ENCODE data around the gene AEBP1.
A peak's percentile ranks its signal among the peaks of the same experiment; 100 is the strongest.

AEBP1 gene

GRCh38 chr7:44142028-44142427 lies 37.9 kb downstream of the AEBP1 start:
- DNase-seq (ENCODE audit: low read depth): no peak

GRCh38 chr7:44143646-44144250 lies 39.6 kb downstream of the AEBP1 start:
- no peak for DNase-seq (ENCODE audit: low read depth)

- DNase-seq (ENCODE audit: low read depth): no peak
Measured at GRCh38 chr7:44144426-44144967, 40.4 kb downstream of the AEBP1 start.

- no peak for DNase-seq (ENCODE audit: low read depth)
Measured at GRCh38 chr7:44144968-44145478, 40.9 kb downstream of the AEBP1 start.

GRCh38 chr7:44145479-44145968 lies 41.4 kb downstream of the AEBP1 start:
- DNase-seq (ENCODE audit: low read depth): peak; percentile 36

GRCh38 chr7:44145969-44146911 lies 42.1 kb downstream of the AEBP1 start:
- peak; percentile 41 for DNase-seq (ENCODE audit: low read depth)

- no peak for DNase-seq (ENCODE audit: low read depth)
Measured at GRCh38 chr7:44147026-44147991, 43.2 kb downstream of the AEBP1 start.

- no peak for DNase-seq (ENCODE audit: low read depth)
Measured at GRCh38 chr7:44148166-44148565, 44.0 kb downstream of the AEBP1 start.

- DNase-seq (ENCODE audit: low read depth): no peak
Measured at GRCh38 chr7:44148961-44149536, 44.9 kb downstream of the AEBP1 start.

- DNase-seq (ENCODE audit: low read depth): no peak
Measured at GRCh38 chr7:44149571-44150465, 45.7 kb downstream of the AEBP1 start.

- no peak for DNase-seq (ENCODE audit: low read depth)
Measured at GRCh38 chr7:44150466-44150832, 46.3 kb downstream of the AEBP1 start.

- DNase-seq (ENCODE audit: low read depth): no peak
Measured at GRCh38 chr7:44150966-44151941, 47.1 kb downstream of the AEBP1 start.

- no peak for DNase-seq (ENCODE audit: low read depth)
Measured at GRCh38 chr7:44151956-44152355, 47.8 kb downstream of the AEBP1 start.

- no peak for DNase-seq (ENCODE audit: low read depth)
Measured at GRCh38 chr7:44152971-44153947, 49.1 kb downstream of the AEBP1 start.

- no peak for DNase-seq (ENCODE audit: low read depth)
Measured at GRCh38 chr7:44153948-44154335, 49.8 kb downstream of the AEBP1 start.

- no peak for DNase-seq (ENCODE audit: low read depth)
Measured at GRCh38 chr7:44154703-44155102, 50.6 kb downstream of the AEBP1 start.
